ENCODE results near the gene FHOD1. TPM values are rescaled to one million over a fixed set of nuclear protein-coding genes. Genes with fewer than 3 reads are reported as not detected.

Gene FHOD1
- total and polyA plus RNA-seq, 2 of the 13 experiments (the other 11 are each of a cell fraction or from before 2014, with no cell fraction given), result 20.0 to 20.8 TPM

DNA sequence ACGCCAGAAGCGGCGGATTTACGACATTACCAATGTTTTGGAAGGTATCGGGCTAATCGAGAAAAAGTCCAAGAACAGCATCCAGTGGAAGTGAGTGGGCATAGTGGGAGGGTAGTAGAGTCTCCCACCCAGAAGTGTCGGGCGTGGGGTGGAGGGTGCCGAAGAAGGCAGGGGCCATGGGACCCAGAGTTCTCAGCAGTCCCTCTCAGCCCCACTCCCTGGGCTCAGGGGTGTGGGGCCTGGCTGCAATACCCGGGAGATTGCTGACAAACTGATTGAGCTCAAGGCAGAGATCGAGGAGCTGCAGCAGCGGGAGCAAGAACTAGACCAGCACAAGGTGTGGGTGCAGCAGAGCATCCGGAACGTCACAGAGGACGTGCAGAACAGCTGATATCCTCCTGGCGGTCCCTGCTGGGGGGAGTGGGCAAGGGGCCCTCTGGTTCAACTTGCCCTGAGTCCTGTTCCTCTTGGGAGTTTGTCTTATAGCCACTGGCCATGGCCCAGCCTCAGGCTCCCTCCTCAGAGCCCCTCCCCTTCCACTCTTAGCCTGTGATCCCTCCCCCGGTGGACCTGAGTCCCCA lies 54.4 kb downstream of the FHOD1 start (continued):
- TF ChIP-seq, protein P1, sequence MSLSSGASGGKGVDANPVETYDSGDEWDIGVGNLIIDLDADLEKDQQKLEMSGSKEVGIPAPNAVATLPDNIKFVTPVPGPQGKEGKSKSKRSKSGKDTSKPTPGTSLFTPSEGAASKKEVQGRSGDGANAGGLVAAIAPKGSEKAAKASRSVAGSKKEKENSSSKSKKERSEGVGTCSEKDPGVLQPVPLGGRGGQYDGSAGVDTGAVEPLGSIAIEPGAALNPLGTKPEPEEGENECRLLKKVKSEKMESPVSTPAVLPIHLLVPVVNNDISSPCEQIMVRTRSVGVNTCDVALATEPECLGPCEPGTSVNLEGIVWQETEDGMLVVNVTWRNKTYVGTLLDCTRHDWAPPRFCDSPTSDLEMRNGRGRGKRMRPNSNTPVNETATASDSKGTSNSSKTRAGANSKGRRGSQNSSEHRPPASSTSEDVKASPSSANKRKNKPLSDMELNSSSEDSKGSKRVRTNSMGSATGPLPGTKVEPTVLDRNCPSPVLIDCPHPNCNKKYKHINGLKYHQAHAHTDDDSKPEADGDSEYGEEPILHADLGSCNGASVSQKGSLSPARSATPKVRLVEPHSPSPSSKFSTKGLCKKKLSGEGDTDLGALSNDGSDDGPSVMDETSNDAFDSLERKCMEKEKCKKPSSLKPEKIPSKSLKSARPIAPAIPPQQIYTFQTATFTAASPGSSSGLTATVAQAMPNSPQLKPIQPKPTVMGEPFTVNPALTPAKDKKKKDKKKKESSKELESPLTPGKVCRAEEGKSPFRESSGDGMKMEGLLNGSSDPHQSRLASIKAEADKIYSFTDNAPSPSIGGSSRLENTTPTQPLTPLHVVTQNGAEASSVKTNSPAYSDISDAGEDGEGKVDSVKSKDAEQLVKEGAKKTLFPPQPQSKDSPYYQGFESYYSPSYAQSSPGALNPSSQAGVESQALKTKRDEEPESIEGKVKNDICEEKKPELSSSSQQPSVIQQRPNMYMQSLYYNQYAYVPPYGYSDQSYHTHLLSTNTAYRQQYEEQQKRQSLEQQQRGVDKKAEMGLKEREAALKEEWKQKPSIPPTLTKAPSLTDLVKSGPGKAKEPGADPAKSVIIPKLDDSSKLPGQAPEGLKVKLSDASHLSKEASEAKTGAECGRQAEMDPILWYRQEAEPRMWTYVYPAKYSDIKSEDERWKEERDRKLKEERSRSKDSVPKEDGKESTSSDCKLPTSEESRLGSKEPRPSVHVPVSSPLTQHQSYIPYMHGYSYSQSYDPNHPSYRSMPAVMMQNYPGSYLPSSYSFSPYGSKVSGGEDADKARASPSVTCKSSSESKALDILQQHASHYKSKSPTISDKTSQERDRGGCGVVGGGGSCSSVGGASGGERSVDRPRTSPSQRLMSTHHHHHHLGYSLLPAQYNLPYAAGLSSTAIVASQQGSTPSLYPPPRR (CRISPR knock-in tag; IDR thresholded peaks at IDR 0.05; ENCODE audit: borderline replicate concordance), result 0 out of 2 replicates have a peak, but pooled peaks have one; percentile 1
- TF ChIP-seq, protein P2, sequence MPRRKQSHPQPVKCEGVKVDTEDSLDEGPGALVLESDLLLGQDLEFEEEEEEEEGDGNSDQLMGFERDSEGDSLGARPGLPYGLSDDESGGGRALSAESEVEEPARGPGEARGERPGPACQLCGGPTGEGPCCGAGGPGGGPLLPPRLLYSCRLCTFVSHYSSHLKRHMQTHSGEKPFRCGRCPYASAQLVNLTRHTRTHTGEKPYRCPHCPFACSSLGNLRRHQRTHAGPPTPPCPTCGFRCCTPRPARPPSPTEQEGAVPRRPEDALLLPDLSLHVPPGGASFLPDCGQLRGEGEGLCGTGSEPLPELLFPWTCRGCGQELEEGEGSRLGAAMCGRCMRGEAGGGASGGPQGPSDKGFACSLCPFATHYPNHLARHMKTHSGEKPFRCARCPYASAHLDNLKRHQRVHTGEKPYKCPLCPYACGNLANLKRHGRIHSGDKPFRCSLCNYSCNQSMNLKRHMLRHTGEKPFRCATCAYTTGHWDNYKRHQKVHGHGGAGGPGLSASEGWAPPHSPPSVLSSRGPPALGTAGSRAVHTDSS (CRISPR knock-in tag; conservative IDR thresholded peaks at IDR 0.05), result no peak
- TF ChIP-seq SAP130 (CRISPR knock-in tag; IDR thresholded peaks at IDR 0.05; ENCODE audit: low read depth) (peak; percentile 27; the same call in 1 of the 2 replicates), ZNF652 (CRISPR knock-in tag; IDR thresholded peaks at IDR 0.05; ENCODE audit: borderline replicate concordance, low read depth) (no peak), ZEB1 (IDR thresholded peaks at IDR 0.05; ENCODE audit: insufficient replicate concordance, low read depth) (peak; percentile 36), FLYWCH1 (CRISPR knock-in tag; IDR thresholded peaks at IDR 0.05) (no peak), ZNF256 (CRISPR knock-in tag; conservative IDR thresholded peaks at IDR 0.05) (0 out of 2 replicates have a peak, but pooled peaks have one; percentile 36), NFE2L1 (CRISPR knock-in tag; IDR thresholded peaks at IDR 0.05; ENCODE audit: borderline replicate concordance) (peak; percentile 66; the same call in 1 of the 2 replicates), GTF3A (CRISPR knock-in tag; conservative IDR thresholded peaks at IDR 0.05) (0 out of 2 replicates have a peak, but pooled peaks have one; percentile 21), ZNF207 (IDR thresholded peaks at IDR 0.05; ENCODE audit: borderline replicate concordance) (no peak), ZNF10 (CRISPR knock-in tag; IDR thresholded peaks at IDR 0.05; ENCODE audit: borderline replicate concordance, low read depth) (no peak)
- TF ChIP-seq, protein P3, sequence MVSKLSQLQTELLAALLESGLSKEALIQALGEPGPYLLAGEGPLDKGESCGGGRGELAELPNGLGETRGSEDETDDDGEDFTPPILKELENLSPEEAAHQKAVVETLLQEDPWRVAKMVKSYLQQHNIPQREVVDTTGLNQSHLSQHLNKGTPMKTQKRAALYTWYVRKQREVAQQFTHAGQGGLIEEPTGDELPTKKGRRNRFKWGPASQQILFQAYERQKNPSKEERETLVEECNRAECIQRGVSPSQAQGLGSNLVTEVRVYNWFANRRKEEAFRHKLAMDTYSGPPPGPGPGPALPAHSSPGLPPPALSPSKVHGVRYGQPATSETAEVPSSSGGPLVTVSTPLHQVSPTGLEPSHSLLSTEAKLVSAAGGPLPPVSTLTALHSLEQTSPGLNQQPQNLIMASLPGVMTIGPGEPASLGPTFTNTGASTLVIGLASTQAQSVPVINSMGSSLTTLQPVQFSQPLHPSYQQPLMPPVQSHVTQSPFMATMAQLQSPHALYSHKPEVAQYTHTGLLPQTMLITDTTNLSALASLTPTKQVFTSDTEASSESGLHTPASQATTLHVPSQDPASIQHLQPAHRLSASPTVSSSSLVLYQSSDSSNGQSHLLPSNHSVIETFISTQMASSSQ (IDR thresholded peaks at IDR 0.05; ENCODE audit: low read depth), result no peak
- TF ChIP-seq, protein P3 (CRISPR knock-in tag; IDR thresholded peaks at IDR 0.05; ENCODE audit: borderline replicate concordance), result 0 out of 2 replicates have a peak, but pooled peaks have one; percentile 26
